ENCODE results near the gene HMMR. TPM values are rescaled to one million over a fixed set of nuclear protein-coding genes. Genes with fewer than 3 reads are reported as not detected.

Gene HMMR
- total and polyA plus RNA-seq, 2 experiments from 2014 or later, result 7.8 to 46.5 TPM

- no peak for DNase-seq (ENCODE audit: low read depth in 1 of 2, low spot score in 1 of 2)
- TF ChIP-seq, protein P1, sequence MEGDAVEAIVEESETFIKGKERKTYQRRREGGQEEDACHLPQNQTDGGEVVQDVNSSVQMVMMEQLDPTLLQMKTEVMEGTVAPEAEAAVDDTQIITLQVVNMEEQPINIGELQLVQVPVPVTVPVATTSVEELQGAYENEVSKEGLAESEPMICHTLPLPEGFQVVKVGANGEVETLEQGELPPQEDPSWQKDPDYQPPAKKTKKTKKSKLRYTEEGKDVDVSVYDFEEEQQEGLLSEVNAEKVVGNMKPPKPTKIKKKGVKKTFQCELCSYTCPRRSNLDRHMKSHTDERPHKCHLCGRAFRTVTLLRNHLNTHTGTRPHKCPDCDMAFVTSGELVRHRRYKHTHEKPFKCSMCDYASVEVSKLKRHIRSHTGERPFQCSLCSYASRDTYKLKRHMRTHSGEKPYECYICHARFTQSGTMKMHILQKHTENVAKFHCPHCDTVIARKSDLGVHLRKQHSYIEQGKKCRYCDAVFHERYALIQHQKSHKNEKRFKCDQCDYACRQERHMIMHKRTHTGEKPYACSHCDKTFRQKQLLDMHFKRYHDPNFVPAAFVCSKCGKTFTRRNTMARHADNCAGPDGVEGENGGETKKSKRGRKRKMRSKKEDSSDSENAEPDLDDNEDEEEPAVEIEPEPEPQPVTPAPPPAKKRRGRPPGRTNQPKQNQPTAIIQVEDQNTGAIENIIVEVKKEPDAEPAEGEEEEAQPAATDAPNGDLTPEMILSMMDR (IDR thresholded peaks at IDR 0.05; ENCODE audit: low read depth, low read length), result no peak
- Histone ChIP-seq H3K27ac (no peak overlapping the region), H3K36me3 (peaks cover 10% of the 10 kb centered on the region), H3K9me3 (ENCODE audit: low read depth) (no peaks in the 10 kb centered on the region), H3K4me3 (no peak overlapping the region), H3K27me3 (no peaks in the 10 kb centered on the region), H3K4me1 (ENCODE audit: low read depth) (no peaks in the 10 kb centered on the region)
These were observed 15.0 kb downstream of the HMMR start for GRCh38 chr5:163475411-163475810.

DNA sequence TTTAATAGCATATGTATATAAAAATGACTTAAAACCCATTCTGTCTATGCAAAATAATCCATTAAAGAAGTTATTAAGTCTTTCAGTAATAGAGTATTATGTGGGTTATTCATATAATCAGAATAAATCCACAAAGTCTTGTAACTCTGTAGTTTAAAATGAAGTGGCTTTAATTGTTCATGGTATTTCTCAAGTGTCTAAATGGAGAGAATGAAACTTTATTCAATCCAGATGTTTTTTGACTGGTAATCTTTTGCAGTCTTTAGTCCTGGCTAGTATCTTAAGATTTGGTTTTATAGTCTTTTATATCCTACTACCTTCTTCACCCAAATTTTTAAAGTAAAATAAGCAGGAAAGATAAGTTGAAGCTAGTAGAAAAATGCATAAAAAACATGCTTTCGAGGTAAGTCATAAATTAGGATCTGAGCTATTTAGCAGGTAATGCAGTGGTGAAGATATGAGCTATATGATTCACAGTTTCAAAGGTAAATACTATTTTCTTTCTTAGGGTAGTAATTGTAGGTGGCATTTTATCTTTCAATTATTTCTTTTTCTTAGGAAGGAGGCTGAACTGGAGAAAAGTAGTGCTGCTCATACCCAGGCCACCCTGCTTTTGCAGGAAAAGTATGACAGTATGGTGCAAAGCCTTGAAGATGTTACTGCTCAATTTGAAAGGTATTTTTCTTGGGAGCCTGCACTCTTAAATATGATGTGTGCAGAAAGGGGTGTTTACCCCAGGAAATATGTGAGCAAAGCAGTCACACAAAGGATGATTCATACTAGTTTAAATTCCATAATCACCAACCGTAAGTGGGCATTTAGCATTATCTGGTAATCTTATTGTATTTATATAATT is 17.9 kb downstream of the HMMR start:
- TF ChIP-seq, protein P1 (IDR thresholded peaks at IDR 0.05; ENCODE audit: low read depth, low read length), result no peak
- H3K4me3 ChIP-seq, result no peak overlapping the region
- no peaks in the 10 kb centered on the region for H3K4me1 ChIP-seq (ENCODE audit: low read depth)
- H3K9me3 ChIP-seq (ENCODE audit: low read depth), result no peaks in the 10 kb centered on the region
- H3K27me3 ChIP-seq, result no peaks in the 10 kb centered on the region
- DNase-seq (ENCODE audit: low read depth in 1 of 2, low spot score in 1 of 2), result no peak
- peaks cover 5% of the 10 kb centered on the region for H3K36me3 ChIP-seq
- no peak overlapping the region for H3K27ac ChIP-seq

- H3K4me3 ChIP-seq, result no peak overlapping the region
- no peaks in the 10 kb centered on the region for H3K9me3 ChIP-seq (ENCODE audit: low read depth)
- H3K36me3 ChIP-seq, result peaks cover 10% of the 10 kb centered on the region
- H3K27me3 ChIP-seq, result no peaks in the 10 kb centered on the region
- TF ChIP-seq, protein P1 (IDR thresholded peaks at IDR 0.05; ENCODE audit: low read depth, low read length), result no peak
- H3K4me1 ChIP-seq (ENCODE audit: low read depth), result no peaks in the 10 kb centered on the region
- no peak for DNase-seq (ENCODE audit: low read depth in 1 of 2, low spot score in 1 of 2)
- no peak overlapping the region for H3K27ac ChIP-seq
These were observed 18.5 kb downstream of the HMMR start for GRCh38 chr5:163478982-163479271.

- Histone ChIP-seq H3K27ac (no peak overlapping the region), H3K27me3 (no peaks in the 10 kb centered on the region), H3K9me3 (ENCODE audit: low read depth) (no peaks in the 10 kb centered on the region), H3K36me3 (peaks cover 2% of the 10 kb centered on the region), H3K4me1 (ENCODE audit: low read depth) (no peaks in the 10 kb centered on the region), H3K4me3 (no peak overlapping the region)
- DNase-seq (ENCODE audit: low read depth in 1 of 2, low spot score in 1 of 2), result peak in 1 of 2 donors; percentile 74
- TF ChIP-seq, protein P1 (IDR thresholded peaks at IDR 0.05; ENCODE audit: low read depth, low read length), result peak; percentile 57
These were observed 28.8 kb downstream of the HMMR start for GRCh38 chr5:163489055-163489744.

DNA sequence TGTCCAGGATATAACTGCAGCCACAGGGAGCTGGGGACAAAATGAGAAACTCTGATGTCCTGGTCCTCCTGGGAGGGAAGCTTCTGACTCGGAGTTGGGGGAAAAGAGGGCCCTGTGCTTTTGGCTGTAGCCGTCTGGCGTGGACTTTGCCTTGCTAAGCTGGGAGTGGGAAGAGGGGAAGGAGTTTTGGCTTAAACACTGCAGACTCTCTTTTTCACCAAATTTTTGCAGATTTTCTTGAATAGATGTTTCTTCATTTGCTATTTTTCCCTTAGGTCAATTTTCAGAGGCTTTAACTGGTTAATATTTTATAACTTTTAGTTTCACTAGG is 29.3 kb downstream of the HMMR start:
- Histone ChIP-seq H3K27me3 (no peaks in the 10 kb centered on the region), H3K27ac (no peak overlapping the region), H3K36me3 (no peaks in the 10 kb centered on the region), H3K9me3 (ENCODE audit: low read depth) (no peaks in the 10 kb centered on the region), H3K4me1 (ENCODE audit: low read depth) (no peaks in the 10 kb centered on the region), H3K4me3 (no peak overlapping the region)
- no peak for DNase-seq (ENCODE audit: low read depth in 1 of 2, low spot score in 1 of 2)
- TF ChIP-seq, protein P1 (IDR thresholded peaks at IDR 0.05; ENCODE audit: low read depth, low read length), result no peak
